Measurements from ENCODE around the gene HSPA1A. TPM values are rescaled to one million over a fixed set of nuclear protein-coding genes. Genes with fewer than 3 reads are reported as not detected.

Gene HSPA1A
- total RNA-seq, 4 donors from 2014 or later = 235 to 451 (median 370) TPM

GRCh38 chr6:31768363-31769257 is 46.7 kb upstream of the HSPA1A start:
- 90% methylated on average over 16 of the region's 18 CpGs for WGBS
- intact Hi-C loops (cut with DNase I) = loop anchor here (2.0 to 5.0 kb wide), 2 partner anchors 41 to 88 kb away; partner anchors contain the start of genes DDAH2 and LY6G5C

GRCh38 chr6:31769684-31770371 is 45.5 kb upstream of the HSPA1A start:
- intact Hi-C loops (cut with DNase I) = loop anchor here (2.0 to 5.0 kb wide), 3 partner anchors 43 to 89 kb away; partner anchors contain the start of genes DDAH2 and LY6G5C
- TF ChIP-seq POLR2AphosphoS5 (IDR thresholded peaks at IDR 0.05) (peak; percentile 44 to 59), POLR2A (IDR thresholded peaks at IDR 0.05; ENCODE audit: low read depth) (no peak), EP300 (IDR thresholded peaks at IDR 0.05) (no peak), CTCF (IDR thresholded peaks at IDR 0.05) (peak; percentile 74 to 93 (median 86))
- Histone ChIP-seq H3K9me3 (no peaks in the 10 kb centered on the region), H3K4me1 (peaks cover 0 to 25% (median 16%) of the 10 kb centered on the region in 4 donors), H3K27ac (replicated peaks in 1 of 4) (no peak overlapping the region), H3K36me3 (no peaks in the 10 kb centered on the region), H3K4me3 (no peak overlapping the region), H3K27me3 (peaks cover 0 to 3% (median 0%) of the 10 kb centered on the region in 4 donors)
- WGBS = 46% methylated on average over 9 of the region's 12 CpGs
- no peak for DNase-seq (ENCODE audit: extremely low spot score)

More at GRCh38 chr6:31768363-31769257, 46.7 kb upstream of the HSPA1A start:
- no peak overlapping the region for H3K27ac ChIP-seq (replicated peaks in 1 of 4)
- TF ChIP-seq CTCF (IDR thresholded peaks at IDR 0.05) = no peak
- H3K4me3 ChIP-seq = no peak overlapping the region
- peaks cover 0 to 32% (median 18%) of the 10 kb centered on the region in 4 donors for H3K4me1 ChIP-seq
- no peaks in the 10 kb centered on the region for H3K9me3 ChIP-seq
- no peak for DNase-seq (ENCODE audit: extremely low spot score)
- H3K36me3 ChIP-seq = no peaks in the 10 kb centered on the region
- peaks cover 0 to 3% (median 0%) of the 10 kb centered on the region in 4 donors for H3K27me3 ChIP-seq

GRCh38 chr6:31770860-31771259 is 44.5 kb upstream of the HSPA1A start:
- intact Hi-C loops (cut with DNase I) = loop anchor here (5.0 kb wide), 1 partner anchor 61 kb away; no protein-coding TSS in a partner anchor
- H3K27ac ChIP-seq (replicated peaks in 1 of 4) = no peak overlapping the region
- H3K27me3 ChIP-seq = peaks cover 0 to 3% (median 0%) of the 10 kb centered on the region in 4 donors
- TF ChIP-seq POLR2A (IDR thresholded peaks at IDR 0.05; ENCODE audit: low read depth) (no peak), POLR2AphosphoS5 (IDR thresholded peaks at IDR 0.05) (no peak), EP300 (IDR thresholded peaks at IDR 0.05) (no peak), CTCF (IDR thresholded peaks at IDR 0.05) (no peak)
- peaks cover 0 to 22% (median 14%) of the 10 kb centered on the region in 4 donors for H3K4me1 ChIP-seq
- H3K9me3 ChIP-seq = no peaks in the 10 kb centered on the region
- no peaks in the 10 kb centered on the region for H3K36me3 ChIP-seq
- DNase-seq (ENCODE audit: extremely low spot score) = no peak
- WGBS = 93% methylated on average over 2 of the region's 2 CpGs
- H3K4me3 ChIP-seq = no peak overlapping the region

- Histone ChIP-seq H3K4me3 (no peak overlapping the region), H3K27me3 (no peaks in the 10 kb centered on the region), H3K9me3 (no peaks in the 10 kb centered on the region), H3K4me1 (peaks cover 5 to 22% (median 11%) of the 10 kb centered on the region in 4 donors), H3K36me3 (no peaks in the 10 kb centered on the region), H3K27ac (replicated peaks in 1 of 4) (no peak overlapping the region)
- TF ChIP-seq CTCF (IDR thresholded peaks at IDR 0.05) = no peak
- no peak for TF ChIP-seq EP300 (IDR thresholded peaks at IDR 0.05)
- intact Hi-C loops (cut with DNase I) = loop anchor here (5.0 kb wide), 1 partner anchor 60 kb away; no protein-coding TSS in a partner anchor
- no peak for DNase-seq (ENCODE audit: extremely low spot score)
- 65% methylated on average over 4 of the region's 4 CpGs for WGBS
Measured at GRCh38 chr6:31771992-31772358, 43.4 kb upstream of the HSPA1A start.

Data from esophagus muscularis mucosa (tissue), 4 donors.